Measurements from ENCODE around the gene MBIP.

DNA sequence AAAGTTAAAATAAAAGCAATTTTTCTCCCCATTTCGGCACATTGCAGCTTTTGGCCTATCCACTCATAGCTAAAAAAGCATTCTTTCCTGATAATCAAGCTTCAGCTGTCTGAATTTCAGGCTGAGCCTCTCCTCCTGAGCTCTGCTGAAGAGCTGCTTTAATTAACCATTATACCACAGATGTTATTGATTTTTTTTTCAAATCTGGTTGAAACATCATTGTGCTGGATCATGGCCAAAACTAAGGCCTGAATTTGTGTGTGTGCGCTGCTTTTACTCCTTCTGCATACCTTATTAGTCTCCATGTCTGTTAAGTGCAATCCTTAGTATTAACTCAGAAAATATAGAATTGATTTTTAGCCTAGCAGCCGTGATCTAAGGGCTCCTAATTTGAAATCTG is 52.3 kb downstream of the MBIP start:
- TF ChIP-seq, protein P1, sequence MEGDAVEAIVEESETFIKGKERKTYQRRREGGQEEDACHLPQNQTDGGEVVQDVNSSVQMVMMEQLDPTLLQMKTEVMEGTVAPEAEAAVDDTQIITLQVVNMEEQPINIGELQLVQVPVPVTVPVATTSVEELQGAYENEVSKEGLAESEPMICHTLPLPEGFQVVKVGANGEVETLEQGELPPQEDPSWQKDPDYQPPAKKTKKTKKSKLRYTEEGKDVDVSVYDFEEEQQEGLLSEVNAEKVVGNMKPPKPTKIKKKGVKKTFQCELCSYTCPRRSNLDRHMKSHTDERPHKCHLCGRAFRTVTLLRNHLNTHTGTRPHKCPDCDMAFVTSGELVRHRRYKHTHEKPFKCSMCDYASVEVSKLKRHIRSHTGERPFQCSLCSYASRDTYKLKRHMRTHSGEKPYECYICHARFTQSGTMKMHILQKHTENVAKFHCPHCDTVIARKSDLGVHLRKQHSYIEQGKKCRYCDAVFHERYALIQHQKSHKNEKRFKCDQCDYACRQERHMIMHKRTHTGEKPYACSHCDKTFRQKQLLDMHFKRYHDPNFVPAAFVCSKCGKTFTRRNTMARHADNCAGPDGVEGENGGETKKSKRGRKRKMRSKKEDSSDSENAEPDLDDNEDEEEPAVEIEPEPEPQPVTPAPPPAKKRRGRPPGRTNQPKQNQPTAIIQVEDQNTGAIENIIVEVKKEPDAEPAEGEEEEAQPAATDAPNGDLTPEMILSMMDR (conservative IDR thresholded peaks at IDR 0.05; ENCODE audit: low read depth in 2 of 2): no peak
- TF ChIP-seq EZH2 (IDR thresholded peaks at IDR 0.05; ENCODE audit: low read depth, unreplicated experiment) (no peak), POLR2AphosphoS5 (IDR thresholded peaks at IDR 0.05; ENCODE audit: low read depth) (no peak), CREB1 (CRISPR knock-in tag; IDR thresholded peaks at IDR 0.05; ENCODE audit: low read depth) (no peak), STAT1 (IDR thresholded peaks at IDR 0.05; ENCODE audit: unreplicated experiment) (no peak), EZH2phosphoT487 (IDR thresholded peaks at IDR 0.05; ENCODE audit: unreplicated experiment) (no peak), ZNF462 (CRISPR knock-in tag; IDR thresholded peaks at IDR 0.05) (no peak), ZNF114 (CRISPR knock-in tag; IDR thresholded peaks at IDR 0.05) (no peak), NANOG (IDR thresholded peaks at IDR 0.05; ENCODE audit: borderline replicate concordance) (no peak), JUNB (IDR thresholded peaks at IDR 0.05; ENCODE audit: unreplicated experiment) (no peak)
- TF ChIP-seq, protein P2, sequence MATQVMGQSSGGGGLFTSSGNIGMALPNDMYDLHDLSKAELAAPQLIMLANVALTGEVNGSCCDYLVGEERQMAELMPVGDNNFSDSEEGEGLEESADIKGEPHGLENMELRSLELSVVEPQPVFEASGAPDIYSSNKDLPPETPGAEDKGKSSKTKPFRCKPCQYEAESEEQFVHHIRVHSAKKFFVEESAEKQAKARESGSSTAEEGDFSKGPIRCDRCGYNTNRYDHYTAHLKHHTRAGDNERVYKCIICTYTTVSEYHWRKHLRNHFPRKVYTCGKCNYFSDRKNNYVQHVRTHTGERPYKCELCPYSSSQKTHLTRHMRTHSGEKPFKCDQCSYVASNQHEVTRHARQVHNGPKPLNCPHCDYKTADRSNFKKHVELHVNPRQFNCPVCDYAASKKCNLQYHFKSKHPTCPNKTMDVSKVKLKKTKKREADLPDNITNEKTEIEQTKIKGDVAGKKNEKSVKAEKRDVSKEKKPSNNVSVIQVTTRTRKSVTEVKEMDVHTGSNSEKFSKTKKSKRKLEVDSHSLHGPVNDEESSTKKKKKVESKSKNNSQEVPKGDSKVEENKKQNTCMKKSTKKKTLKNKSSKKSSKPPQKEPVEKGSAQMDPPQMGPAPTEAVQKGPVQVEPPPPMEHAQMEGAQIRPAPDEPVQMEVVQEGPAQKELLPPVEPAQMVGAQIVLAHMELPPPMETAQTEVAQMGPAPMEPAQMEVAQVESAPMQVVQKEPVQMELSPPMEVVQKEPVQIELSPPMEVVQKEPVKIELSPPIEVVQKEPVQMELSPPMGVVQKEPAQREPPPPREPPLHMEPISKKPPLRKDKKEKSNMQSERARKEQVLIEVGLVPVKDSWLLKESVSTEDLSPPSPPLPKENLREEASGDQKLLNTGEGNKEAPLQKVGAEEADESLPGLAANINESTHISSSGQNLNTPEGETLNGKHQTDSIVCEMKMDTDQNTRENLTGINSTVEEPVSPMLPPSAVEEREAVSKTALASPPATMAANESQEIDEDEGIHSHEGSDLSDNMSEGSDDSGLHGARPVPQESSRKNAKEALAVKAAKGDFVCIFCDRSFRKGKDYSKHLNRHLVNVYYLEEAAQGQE (IDR thresholded peaks at IDR 0.05; ENCODE audit: unreplicated experiment): no peak
- TF ChIP-seq, protein P3, sequence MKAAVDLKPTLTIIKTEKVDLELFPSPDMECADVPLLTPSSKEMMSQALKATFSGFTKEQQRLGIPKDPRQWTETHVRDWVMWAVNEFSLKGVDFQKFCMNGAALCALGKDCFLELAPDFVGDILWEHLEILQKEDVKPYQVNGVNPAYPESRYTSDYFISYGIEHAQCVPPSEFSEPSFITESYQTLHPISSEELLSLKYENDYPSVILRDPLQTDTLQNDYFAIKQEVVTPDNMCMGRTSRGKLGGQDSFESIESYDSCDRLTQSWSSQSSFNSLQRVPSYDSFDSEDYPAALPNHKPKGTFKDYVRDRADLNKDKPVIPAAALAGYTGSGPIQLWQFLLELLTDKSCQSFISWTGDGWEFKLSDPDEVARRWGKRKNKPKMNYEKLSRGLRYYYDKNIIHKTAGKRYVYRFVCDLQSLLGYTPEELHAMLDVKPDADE (IDR thresholded peaks at IDR 0.05): no peak
